Measurements from ENCODE around the gene MYO7B.

The MYO7B gene

DNA sequence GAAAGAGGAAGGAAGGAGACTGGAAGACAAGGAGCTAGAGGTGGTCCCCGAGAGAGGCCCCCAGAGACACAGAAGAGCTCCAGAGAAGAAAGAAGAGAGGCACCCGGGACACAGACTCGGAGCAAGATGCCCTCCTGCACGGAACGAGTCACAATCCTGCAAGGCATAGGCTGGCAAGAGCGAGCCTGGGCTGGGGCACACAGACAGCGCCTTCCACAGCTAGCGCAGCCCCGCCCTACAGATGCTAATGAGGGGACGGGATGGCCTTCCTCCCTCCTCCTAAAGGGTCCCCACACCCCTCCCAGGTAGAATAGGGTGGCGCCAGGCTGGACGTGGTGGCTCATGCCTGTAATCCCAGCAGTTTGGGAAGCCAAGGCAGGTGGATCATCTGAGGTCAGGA is 90.7 kb downstream of the MYO7B start:
- DNase-seq (ENCODE audit: low read depth) = peak; percentile 1

DNA sequence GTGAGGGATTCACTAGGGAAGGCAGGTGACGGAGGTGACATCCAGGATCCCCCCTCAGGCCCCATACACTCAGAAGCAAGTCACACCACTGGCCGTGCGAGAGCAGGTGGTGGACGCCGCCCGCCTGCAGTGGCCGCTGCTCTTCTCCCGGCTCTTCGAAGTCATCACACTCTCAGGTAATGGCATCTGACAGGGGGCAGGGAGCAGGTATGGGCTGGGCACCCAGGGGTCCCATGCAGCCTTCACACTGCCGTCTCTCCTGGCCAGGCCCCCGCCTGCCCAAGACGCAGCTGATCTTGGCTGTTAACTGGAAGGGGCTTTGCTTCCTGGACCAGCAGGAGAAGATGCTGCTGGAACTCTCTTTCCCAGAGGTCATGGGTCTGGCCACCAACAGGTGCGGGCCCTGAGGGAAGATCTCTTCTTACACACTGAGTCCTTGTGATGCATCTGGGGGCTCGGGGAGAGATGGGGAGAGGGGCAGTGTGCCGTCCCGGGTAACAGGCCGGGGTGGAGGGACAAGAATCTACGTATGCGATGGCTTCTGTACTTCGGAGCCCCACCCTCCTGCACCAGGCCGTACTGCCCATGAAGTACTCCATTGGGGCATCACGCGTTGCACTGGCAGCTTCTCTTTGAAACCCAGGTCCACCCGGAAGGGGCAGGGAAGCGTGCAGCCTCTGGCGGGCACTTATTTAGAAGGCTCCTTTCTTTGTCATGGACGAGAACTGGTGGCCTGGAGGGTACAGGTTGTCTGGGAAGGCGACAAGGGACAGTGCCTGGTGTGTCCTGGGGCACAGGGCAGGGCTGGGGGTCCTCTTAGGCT is 91.6 kb downstream of the MYO7B start:
- DNase-seq (ENCODE audit: low read depth) = peak; percentile 3

DNA sequence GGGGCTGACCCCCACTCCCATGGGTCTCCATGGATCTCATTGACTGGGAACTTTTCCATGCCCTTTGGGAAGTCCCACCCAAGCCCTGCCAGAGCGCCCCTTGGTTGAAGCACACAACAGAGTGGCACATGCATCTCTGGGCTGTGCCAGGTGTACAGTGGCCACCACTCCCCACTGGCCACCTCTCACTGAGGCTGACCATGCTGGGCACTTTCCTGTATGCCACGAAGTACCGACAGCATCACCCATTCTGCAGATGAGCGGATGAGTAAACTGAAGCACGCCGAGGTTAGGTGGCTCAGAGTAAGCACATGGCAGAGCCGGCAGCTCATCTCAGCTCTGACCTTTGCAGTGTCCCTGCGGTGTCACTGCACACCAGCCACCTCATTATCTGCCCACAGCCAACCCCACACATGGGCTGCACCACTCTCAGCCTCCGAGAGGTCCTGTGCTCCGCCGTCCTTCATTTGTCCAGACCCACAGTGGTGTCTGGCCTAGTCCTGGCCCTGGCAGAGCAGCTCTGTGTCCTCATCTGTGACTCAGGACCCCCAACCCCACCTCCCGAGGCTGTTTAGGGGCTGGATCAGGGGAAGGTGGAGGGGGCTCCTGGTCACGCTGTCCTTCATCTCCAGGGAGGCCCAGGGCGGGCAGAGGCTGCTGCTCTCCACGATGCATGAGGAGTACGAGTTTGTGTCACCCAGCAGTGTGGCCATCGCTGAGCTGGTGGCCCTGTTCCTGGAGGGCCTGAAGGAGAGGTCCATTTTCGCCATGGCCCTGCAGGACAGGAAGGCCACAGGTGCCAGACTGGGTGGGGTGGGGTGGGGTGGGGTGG is 92.5 kb downstream of the MYO7B start:
- DNase-seq (ENCODE audit: low read depth) = no peak

DNA sequence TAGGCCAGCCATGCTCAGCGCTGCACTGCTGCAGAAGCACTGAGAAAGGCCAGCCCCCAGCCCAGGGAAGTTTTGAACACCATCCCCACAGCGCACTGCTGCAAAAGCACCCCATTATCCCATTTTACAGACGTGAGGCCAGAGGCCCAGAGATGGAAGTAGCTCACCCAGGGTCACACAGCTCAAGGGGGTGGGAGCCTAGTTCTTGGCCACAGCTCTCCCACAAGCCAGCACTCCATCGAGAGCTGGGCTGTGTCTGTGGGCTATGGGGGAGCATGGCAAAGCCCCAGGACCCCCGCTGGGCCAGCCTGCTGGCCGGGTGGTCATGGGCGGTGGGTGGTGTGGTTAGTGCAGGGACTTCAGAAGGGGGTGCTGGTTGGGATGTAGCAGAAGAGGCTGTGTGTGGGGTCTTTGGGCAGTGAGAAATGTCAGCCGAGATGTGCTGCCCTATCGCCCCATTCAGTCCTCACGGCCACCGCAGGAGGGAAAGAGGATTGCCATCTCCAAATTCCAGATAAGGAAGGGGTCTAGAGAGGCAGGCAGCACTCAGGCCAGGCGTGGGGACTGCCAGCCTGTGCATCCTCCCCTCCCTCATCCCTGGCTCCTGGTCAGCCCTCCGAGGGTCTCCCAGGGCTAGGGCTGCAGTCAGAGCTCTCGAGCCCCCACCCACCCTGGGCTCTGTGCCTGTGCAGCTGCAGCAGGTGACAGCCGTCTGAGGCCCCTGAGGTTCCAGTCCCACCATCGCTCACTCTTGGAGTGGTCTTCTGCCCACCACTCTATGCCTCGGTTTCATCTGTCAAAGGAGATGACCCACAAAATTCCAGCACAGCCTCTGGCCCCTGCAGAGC is 93.5 kb downstream of the MYO7B start:
- DNase-seq (ENCODE audit: low read depth) = no peak

DNA sequence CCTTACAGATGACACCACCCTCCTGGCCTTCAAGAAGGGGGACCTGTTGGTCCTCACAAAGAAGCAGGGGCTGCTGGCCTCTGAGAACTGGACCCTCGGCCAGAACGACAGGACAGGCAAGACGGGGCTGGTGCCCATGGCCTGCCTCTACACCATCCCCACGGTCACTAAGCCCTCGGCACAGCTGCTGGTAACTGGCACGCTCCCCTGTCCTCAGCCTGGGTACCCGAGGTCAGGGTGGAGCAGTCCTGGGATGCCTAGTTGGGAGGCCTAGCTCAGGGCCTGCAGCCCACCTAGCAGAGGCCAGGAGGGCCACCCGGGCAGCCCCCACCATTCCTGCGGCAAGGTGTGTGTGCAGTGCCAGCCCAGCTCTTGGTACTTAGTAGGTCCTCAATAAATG is 94.2 kb downstream of the MYO7B start:
- DNase-seq (ENCODE audit: low read depth) = no peak

DNA sequence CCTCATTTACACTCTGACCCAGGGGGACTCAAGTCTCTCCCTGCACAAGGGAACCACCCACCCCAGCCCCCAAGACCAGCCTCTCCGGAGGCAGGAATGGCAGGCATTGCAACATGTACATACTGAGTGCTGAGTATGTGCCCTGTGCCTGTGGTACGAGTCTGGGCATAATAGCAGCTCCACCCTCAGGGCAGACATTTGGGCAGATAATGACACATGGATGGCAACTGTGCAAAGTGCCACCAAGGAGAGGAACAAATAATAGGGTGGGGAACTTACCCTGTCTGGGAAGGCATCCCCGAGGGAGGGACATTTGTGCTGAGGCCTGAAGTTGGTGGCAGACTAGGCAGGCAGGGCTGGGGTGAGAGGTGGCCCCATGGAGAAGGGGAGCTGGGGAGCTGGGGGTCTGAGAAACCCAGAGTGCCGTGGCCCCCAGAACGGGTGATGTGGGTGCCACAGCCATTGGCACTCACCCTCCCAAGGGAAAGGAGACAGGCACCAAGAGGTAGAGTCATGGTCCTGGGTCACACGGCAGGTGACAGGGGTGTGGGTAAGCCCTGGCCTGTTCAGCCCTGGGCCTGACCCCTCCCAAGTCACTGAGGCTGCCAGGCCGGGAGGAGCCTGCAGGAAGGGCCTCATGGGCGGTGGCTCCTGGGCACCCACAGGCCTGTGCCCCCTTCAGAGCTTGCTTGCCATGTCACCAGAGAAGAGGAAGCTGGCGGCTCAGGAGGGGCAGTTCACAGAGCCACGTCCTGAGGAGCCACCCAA is 94.8 kb downstream of the MYO7B start:
- DNase-seq (ENCODE audit: low read depth) = no peak

DNA sequence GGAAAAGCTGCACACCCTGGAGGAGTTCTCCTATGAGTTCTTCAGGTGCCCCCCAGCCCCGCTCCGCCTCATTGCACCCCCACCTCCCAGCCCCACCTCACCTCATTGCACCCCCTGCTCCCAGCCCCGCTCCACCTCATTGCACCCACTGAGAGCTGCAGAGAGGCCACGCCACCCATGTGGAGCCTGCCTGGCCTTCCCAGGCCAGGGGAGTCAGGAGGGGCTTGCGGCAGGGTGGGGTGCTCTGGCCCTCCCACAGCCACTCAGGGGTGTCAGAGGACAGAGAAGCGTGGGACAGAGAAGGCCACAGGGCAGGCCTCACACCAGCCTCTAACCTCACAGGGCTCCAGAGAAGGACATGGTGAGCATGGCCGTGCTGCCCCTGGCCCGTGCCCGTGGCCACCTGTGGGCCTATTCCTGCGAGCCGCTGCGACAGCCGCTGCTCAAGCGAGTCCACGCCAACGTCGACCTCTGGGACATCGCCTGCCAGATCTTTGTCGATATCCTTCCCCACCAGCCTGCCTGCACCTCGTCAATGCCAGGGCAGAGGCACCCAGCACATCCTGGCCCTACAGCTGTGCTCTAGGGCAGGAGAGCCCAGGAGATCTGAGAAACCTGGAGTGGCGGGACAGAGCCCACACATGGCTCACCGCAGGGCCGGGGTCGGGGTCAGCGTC is 95.5 kb downstream of the MYO7B start:
- DNase-seq (ENCODE audit: low read depth) = no peak

DNA sequence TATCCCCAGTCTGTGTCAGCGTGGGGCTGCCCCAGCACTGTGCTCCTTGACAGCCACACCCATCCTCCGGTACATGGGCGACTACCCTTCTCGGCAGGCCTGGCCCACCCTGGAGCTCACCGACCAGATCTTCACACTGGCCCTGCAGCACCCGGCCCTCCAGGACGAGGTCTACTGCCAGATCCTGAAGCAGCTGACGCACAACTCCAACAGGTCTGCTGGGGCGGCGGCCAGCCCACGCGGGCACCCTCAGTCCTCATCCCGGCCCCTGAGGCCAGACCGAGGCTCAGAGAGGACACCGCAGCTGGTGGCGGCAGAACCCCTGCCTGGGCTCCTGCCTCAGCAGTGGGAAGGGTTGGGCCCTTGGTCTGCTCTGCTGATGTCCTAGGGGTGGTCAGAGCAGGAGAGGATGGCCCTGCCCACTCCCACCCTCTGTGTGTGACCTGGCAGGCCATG is 96.1 kb downstream of the MYO7B start:
- no peak for DNase-seq (ENCODE audit: low read depth)

DNA sequence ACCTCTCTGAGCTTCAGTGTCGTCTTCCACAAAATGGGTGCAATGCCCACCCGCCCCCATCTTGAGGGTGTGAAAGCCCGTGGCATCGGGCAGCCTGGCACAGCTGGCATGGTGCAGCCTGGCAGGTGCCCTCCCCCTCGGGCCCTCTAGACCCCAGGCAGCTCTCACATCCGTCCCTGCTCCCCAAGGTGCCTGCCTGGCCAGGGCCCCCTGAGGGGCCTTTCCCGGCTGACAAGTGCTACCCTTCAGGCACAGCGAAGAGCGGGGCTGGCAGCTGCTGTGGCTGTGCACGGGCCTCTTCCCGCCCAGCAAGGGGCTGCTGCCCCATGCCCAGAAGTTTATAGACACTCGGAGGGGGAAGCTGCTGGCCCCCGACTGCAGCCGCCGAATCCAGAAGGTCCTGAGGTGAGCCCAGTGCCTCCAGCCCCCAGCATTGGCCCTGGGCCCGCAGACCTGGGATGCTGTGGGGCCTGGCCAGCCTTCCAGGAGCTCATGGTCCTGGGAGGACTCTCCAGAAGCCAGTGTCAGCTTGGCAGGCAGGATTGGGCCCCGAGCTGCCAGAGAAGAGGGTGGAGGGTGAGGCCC is 96.6 kb downstream of the MYO7B start:
- no peak for DNase-seq (ENCODE audit: low read depth)

DNA sequence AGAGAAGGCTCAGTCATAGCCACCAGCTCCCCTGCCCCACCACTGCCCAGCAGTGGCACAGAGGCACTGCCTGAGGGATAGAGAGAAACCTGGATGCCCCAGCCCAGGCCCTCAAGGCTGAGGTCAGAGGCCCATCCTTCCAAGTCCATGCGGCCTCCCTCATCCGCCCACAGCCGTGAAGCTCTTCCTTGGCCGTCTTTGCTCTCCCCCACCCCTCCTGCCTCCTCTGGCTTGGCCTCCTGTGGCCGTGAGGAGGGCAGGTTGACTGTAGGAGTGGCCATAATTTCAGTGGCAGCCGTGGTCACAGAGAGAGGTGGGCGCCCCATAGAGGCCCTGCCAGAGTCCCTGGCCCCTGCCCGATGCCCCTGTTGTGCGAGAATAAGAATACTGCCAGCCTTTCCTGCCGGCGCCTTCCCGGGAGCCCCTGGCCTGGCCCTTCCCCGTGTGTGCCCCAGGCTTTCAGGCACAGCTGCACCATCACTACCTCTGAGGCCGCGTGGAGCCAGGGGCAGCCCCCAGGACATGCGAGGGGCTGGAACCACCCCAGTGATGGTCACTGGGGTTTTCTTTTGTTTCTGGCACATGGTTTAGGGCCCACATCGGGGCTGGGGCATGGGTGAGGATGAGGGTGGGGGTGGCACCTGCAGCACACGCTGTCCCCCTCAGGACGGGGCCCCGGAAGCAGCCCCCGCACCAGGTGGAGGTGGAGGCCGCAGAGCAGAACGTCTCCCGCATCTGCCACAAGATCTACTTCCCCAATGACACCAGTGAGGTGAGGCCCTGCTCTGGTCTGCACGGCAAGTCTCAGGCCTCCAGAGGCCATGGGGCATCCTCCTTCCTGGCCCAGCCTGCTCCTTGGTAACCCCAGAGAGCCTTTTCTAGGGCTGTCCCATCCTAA is 97.4 kb downstream of the MYO7B start:
- no peak for DNase-seq (ENCODE audit: low read depth)

DNA sequence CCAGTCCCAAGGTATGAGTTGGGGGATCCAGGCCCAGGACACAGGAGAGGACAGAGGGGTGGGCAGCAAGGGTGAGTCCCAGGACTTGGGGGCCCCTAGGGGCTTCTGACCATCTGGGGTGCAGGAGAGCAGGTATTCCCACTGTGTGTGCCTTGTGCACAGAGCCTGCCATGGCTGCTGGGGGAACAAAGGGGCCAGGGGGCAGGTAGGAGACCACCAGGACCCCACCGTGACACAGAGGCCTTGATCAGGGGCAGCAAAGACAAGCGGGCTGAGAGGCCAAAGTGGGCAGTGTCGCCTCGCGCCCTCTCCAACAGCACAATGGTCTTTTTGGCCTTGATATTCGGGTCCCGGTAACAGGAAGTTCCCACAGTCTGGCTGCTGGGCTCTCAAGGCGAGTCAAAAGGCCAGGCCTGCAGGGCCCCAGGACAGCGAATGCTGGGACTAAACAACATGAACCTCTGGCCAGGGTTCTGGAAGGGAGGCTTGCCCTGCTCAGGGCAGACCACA is 98.1 kb downstream of the MYO7B start:
- DNase-seq (ENCODE audit: low read depth) = no peak

DNA sequence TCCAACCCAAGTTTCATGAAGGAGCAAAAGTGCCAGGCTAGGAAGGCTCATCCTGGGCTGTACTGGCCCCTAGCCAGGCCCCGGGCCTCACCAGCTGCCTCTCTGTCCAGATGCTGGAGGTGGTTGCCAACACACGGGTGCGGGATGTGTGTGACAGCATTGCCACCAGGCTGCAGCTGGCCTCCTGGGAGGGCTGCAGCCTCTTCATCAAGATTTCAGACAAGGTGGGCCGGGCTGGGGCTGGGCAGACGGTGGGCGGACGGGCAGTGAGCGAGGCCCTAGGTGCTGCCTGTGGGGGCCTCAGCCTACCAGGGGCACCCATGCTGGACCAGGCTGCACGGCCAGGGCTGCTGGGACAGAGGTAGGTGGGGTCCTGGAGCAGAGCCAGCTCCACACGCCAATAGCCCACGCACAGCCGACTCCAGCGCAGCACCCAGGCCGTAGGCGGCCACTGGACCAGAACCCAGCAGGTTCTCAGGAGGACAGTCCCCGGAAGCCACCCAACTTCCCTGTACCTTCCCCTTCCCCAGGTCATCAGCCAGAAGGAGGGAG is 98.7 kb downstream of the MYO7B start:
- DNase-seq (ENCODE audit: low read depth) = no peak

DNA sequence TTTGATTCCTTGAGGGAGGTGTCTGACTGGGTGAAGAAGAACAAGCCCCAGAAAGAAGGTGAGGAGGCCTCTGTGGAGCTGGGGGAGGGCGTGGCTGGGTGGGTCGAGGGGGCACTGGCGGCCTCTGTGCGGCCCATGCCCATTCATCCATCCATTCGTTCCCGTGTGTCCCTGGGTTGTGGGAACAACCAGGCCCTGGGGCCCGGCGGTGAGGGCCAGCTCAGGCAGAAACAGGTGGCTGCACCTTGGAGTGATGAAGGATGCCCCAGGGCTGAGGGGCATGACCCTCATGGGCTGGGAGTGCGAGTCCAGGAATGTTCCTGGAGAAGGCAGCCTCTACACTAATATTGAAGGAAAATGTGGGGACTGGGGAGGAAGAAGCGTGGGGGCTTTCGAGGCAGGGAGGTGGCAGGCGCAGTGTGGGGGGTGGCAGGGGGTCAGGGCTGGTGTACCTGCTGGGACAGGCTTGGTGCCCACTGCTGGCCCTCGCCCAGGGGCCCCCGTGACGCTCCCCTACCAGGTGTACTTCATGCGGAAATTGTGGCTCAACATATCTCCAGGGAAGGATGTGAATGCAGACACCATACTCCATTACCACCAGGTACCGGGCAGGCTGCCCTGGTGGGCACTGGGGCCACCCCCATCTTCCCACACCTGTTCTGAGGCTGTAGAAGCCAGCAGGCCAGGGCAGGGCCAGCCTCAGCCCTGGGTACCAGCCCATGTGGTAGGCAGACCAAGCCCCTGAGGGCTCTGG is 99.3 kb downstream of the MYO7B start:
- no peak for DNase-seq (ENCODE audit: low read depth)

DNA sequence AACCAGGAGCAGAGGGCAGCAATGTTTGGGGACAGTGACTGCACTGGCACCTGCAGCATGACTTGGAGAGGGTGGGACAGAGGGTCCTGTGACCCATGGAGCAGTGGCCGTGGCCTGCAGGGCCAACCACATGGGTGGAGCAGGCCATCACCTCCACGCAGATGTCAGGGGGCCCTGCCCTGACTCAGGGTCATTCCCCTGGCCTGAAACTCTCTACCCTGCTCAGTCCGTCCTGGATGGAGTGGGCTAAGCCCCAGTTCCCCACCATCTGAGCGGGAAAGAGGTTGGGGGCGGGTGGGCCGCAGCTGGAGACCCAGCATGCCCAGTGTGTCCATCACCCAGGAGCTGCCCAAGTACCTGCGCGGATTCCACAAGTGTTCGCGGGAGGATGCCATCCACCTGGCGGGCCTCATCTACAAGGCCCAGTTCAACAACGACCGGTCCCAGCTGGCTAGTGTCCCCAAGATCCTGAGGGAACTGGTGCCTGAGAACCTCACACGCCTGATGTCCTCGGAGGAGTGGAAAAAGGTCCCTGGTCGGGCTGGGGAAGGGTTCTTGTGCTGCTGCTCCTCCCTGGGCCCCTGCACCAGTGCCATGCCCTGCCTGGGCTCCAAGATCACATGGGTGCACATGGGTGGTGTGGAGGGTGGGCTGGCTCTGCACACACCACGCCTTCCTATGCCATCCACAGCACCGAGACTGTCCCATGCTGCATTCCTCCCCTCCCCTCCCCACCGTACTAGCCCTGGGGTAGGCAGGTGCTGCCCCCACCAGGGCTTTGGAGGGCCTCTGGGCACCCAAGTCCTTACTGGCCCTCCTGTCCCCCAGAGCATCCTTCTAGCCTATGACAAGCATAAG is 100.1 kb downstream of the MYO7B start:
- DNase-seq (ENCODE audit: low read depth) = no peak

DNA sequence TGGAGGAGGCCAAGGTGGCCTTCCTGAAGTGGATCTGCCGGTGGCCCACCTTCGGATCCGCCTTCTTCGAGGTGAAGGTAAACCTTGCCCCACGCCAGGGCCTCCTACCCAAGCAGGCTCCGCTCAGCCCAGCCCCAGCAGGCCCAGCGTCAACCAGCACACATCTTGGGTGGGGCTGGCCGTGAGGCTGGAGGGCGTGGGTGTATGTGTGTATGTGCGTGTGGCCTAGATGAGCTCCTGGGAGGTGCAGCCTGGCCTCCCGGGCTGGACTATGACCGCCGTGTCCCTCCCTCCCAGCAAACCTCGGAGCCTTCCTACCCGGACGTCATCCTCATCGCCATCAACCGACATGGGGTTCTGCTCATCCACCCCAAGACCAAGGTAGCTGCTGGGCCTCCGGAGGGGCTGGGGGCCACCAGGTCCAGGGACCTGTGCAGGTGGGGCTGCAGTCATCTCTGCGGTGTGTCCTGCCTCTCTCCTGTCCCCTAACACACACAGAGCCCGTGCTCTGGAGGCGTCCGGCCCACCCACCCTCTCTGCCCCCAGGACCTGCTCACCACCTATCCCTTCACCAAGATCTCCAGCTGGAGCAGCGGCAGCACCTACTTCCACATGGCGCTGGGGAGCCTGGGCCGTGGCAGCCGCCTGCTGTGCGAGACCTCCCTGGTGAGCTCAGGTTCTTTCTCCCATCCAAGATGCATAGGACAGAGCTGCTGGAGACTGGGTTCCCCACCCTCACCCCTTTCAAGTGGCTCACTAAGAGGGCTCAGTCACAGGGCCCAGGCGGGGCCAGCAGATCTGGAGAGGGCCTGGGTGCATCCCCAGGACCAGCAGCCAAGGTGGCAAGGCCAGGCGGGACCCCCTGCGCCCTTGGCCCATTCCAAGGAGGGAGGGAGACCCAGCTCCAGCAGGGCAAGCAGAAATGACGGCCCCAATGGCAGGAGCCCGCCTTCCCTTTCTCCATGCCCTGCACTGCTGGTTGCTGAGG is 101.1 kb downstream of the MYO7B start:
- no peak for DNase-seq (ENCODE audit: low read depth)

DNA sequence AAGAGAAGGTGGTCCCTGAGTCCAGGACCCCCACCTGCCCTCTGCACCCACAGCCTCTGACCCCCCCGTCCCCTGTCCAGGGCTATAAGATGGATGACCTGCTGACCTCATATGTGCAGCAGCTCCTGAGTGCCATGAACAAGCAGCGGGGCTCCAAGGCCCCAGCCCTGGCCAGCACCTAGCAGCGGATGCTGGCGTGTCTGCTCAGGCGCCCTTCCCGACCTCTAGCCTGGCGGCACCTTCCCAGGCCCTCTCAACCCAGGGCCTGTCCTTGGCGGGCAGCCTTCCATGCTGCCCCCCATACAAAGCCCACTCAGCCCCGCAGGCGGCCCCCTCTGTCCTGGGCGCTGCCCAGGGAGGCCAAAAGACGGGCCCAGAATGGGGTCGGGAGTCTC is 101.8 kb downstream of the MYO7B start:
- DNase-seq (ENCODE audit: low read depth) = no peak
